Epithelial cell of proximal tubule (primary cell): ENCODE results near the gene SLC17A3. TPM values are rescaled to one million over a fixed set of nuclear protein-coding genes. Genes with fewer than 3 reads are reported as not detected.

Experiments
- DNase-seq: peaks from one replicate; pipeline ENCODE4 v3.0.0-alpha.2; 2011; ENCODE audit warnings: low read depth
- H3K4me3 ChIP-seq: 2 replicates; pipeline ENCODE4 v1.5.1; 2011; ENCODE audit warnings: low read depth, mild to moderate bottlenecking, low read length
- CTCF ChIP-seq: conservative IDR thresholded peaks from 2 replicates; pipeline ENCODE4 v1.5.1; 2012; ENCODE audit warnings: low read depth, mild to moderate bottlenecking, low read length
- total RNA-seq: library from RNA; depleted of rRNA; stranded (reverse); fragments of >200 nt; gene quantifications from 2 replicates; pipeline ENCODE4 v1.2.3, GENCODE V29; 2015

SLC17A3 gene
- total RNA-seq, 1 donor from 2014 or later = not detected

- peak; percentile 41 for TF ChIP-seq CTCF
- DNase-seq = peak; percentile 74
Observed at GRCh38 chr6:25831532-25832306, 42.3 kb downstream of the SLC17A3 start, which contains the start of gene SLC17A1. TSS of gene SLC17A1 (minus strand) at chr6:25832052. CDS start at chr6:25830557, 1,495 bp downstream.

GRCh38 chr6:25830458-25830857 is 43.6 kb downstream of the SLC17A3 start:
- H3K4me3 ChIP-seq = peak overlapping the region; percentile 58
- no peak for DNase-seq
- no peak for TF ChIP-seq CTCF

More at GRCh38 chr6:25831532-25832306, 42.3 kb downstream of the SLC17A3 start, which contains the start of gene SLC17A1:
- peak within 1 kb of the TSS; percentile 58 for H3K4me3 ChIP-seq

- no peak for TF ChIP-seq CTCF
- no peak for DNase-seq
- no peak overlapping the region for H3K4me3 ChIP-seq
Observed at GRCh38 chr6:25829375-25829774, 44.7 kb downstream of the SLC17A3 start.

GRCh38 chr6:25821341-25821740 is 52.7 kb downstream of the SLC17A3 start:
- H3K4me3 ChIP-seq = no peak overlapping the region
- no peak for TF ChIP-seq CTCF
- DNase-seq = no peak

- no peak for TF ChIP-seq CTCF
- H3K4me3 ChIP-seq = no peak overlapping the region
- DNase-seq = no peak
Observed at GRCh38 chr6:25816252-25816651, 57.8 kb downstream of the SLC17A3 start.

GRCh38 chr6:25815194-25815593 is 58.8 kb downstream of the SLC17A3 start:
- DNase-seq = no peak
- TF ChIP-seq CTCF = no peak
- H3K4me3 ChIP-seq = no peak overlapping the region

- no peak for DNase-seq
- TF ChIP-seq CTCF = no peak
Observed at GRCh38 chr6:25804804-25805203, 69.2 kb downstream of the SLC17A3 start.

More at GRCh38 chr6:25804804-25805203, 69.2 kb downstream of the SLC17A3 start:
- no peak overlapping the region for H3K4me3 ChIP-seq
